Fibroblast of lung (primary cell): ENCODE data around the gene TES.

Experiments used
- CTCF ChIP-seq, 2 donors: IDR thresholded peaks in 1 of 2; conservative IDR thresholded peaks in 1 of 2; 1 replicate in 1 of 2; 2 replicates in 1 of 2; pipeline ENCODE4 v1.5.1; 2011 to 2012; ENCODE audit warnings: low read length in 2 of 2, control low read depth in 1 of 2, inconsistent platforms in 1 of 2, low read depth in 1 of 2, mild to moderate bottlenecking in 1 of 2
- EZH2 ChIP-seq: IDR thresholded peaks from 2 replicates; pipeline ENCODE4 v1.5.1; 2012; ENCODE audit warnings: low read length, control low read depth, mild to moderate bottlenecking; ENCODE audit errors: missing control alignments

GRCh38 chr7:116231543-116231942, 21.2 kb downstream of the TES start:
- TF ChIP-seq CTCF (conservative IDR thresholded peaks at IDR 0.05 in 1 of 2, IDR thresholded peaks at IDR 0.05 in 1 of 2; ENCODE audit: low read depth in 1 of 2, low read length in 2 of 2) (no peak), EZH2 (no peak)
